Measurements from ENCODE around the gene EPHB1.

EPHB1 gene

DNA sequence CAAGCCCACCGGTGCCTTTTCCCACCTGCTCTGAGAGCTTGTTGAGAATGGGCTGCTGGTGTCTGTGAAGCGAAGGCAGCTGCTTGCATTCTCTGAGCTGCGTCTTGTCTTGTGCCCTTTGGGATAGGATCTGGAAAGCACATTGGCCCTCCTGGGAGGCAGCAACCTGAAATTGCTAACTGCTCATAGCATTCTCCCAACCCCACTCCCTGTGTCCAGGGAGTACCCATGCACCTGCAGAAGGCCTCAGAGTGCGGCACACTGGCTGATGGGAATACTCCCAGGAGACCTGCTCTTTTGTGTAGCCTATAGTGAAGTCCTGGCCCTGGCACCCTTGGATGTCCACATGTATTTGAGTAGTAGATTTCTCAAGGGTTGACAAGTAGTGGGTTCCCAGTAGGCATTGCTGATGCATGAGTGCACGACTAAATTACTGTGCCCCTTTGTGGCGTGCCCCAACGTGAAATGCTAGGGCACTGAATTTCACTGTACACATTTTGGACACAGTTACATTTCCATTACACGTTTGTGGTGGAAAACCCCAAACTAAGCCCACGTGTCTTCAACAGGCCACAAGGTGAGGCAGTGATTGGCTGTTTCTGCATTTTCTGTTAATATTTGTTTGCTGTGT is 3.7 kb downstream of the EPHB1 start:
- no peak overlapping the region for H3K4me3 ChIP-seq (ENCODE audit: control insufficient read depth, low read depth, low read length)
- DNase-seq (ENCODE audit: low read depth): no peak
- TF ChIP-seq, protein P1, sequence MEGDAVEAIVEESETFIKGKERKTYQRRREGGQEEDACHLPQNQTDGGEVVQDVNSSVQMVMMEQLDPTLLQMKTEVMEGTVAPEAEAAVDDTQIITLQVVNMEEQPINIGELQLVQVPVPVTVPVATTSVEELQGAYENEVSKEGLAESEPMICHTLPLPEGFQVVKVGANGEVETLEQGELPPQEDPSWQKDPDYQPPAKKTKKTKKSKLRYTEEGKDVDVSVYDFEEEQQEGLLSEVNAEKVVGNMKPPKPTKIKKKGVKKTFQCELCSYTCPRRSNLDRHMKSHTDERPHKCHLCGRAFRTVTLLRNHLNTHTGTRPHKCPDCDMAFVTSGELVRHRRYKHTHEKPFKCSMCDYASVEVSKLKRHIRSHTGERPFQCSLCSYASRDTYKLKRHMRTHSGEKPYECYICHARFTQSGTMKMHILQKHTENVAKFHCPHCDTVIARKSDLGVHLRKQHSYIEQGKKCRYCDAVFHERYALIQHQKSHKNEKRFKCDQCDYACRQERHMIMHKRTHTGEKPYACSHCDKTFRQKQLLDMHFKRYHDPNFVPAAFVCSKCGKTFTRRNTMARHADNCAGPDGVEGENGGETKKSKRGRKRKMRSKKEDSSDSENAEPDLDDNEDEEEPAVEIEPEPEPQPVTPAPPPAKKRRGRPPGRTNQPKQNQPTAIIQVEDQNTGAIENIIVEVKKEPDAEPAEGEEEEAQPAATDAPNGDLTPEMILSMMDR (conservative IDR thresholded peaks at IDR 0.05; ENCODE audit: control insufficient read depth, insufficient read depth, low read depth, low read length): no peak

DNA sequence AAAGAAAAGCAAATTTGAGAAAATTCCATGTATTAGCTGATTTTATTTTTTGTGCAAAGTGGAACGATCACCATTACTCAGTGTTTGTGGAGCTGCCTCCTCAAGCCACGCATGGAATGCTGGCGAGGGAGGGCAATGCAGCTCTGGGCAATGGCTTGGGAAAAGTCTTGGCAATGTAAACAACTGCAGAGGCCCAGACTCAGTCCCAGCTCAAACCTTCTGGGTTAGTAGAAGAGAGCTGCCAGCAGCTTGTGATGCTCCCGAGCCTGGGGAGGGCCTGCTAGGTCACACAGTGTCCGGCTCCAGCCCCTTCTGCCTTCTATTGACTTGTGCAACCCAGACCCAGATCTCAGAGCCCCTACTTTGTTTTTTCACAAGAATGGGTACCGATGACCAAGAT is 4.3 kb downstream of the EPHB1 start:
- DNase-seq (ENCODE audit: low read depth): no peak
- no peak overlapping the region for H3K4me3 ChIP-seq (ENCODE audit: control insufficient read depth, low read depth, low read length)
- TF ChIP-seq, protein P1 (conservative IDR thresholded peaks at IDR 0.05; ENCODE audit: control insufficient read depth, insufficient read depth, low read depth, low read length): no peak

DNA sequence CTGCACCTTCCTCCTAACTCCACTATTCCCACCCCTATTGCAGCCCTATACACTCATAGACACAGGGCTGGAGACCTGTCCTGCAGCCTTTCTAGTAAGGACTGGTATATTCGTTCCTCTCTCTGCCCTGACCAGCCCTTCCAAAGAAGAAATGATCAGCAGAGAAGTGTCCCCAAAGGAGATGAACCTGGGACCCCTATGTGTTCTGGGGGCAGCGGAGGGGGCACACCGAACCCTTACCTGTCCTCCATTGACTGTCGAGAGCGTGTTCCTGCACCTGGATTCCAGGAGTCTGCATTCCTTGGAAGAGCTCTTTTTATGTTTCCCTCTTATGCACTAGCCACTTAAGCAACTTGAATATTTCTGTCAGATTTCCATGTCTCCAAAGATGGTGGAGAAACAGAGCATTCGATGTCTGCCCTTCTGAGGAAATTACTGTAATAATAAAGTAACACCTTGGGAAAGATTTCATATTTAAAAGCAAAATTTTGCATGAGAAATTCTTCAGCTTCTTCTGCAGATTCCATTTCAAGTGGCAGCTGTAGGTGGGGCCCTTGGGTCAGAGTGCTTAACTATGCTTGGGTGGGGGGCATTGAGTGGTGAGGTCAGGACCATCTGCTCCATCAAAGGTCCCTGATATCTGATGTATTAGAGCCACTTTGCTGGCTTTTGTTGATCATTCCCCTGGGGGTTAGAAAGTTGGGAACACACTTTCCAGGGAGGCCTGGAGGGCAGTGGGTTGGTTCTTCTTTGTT is 6.3 kb downstream of the EPHB1 start:
- H3K4me3 ChIP-seq (ENCODE audit: control insufficient read depth, low read depth, low read length): no peak overlapping the region
- TF ChIP-seq, protein P1 (conservative IDR thresholded peaks at IDR 0.05; ENCODE audit: control insufficient read depth, insufficient read depth, low read depth, low read length): no peak
- DNase-seq (ENCODE audit: low read depth): no peak

DNA sequence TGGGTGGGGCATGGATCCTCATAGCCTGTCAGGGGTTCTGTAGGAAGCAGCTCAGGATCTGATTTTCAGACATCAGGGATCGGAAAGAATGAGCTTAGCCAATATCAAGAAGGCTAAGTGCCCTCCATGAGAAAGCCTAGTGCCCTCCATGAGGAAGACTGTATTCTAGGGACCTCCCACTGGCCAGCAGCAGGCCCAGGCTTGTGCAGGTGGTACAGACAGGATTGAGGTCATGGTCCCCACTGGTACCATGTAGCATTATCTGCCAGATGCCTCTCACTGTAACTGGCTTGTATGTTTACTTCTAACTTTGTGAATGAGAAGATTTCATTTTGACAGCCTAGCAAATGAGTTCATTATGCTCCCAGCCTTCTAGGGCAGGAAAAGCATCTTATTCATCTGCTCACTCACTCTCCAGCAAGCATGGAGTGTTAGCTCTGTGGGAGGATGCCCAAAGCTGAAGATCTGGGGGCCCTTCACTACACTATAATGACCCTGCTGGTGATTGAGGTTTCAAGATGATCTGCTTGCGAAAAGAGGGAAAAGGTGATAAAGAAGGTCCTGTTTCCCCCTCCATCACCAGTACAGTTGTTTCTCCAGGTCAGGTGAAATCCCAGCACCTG is 7.5 kb downstream of the EPHB1 start:
- TF ChIP-seq, protein P1 (conservative IDR thresholded peaks at IDR 0.05; ENCODE audit: control insufficient read depth, insufficient read depth, low read depth, low read length): no peak
- no peak for DNase-seq (ENCODE audit: low read depth)

DNA sequence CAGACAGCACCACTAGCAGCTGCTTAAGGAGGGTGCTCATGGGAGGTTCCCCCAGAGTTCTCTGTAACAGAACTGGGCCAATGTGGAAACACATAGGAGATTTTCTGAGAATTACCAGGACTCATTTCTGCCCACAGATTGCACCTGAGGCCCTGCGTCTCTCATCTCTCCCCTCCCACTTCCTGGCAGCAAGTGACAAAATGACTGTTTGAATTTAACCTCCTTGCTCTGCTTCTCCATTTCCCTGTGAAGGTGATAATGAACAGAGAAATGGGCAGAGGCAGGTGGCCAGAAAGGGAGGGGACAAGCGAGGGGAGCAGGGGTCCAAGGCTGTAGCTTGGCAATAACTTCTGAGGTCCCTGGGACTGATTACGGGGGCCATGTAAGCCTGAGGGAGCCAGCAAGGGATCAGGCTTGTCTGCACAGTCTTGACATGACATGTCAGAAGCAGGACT is 8.0 kb downstream of the EPHB1 start:
- TF ChIP-seq, protein P1 (conservative IDR thresholded peaks at IDR 0.05; ENCODE audit: control insufficient read depth, insufficient read depth, low read depth, low read length): no peak
- no peak overlapping the region for H3K4me3 ChIP-seq (ENCODE audit: control insufficient read depth, low read depth, low read length)
- no peak for DNase-seq (ENCODE audit: low read depth)

More for the DNA sequence above, 7.5 kb downstream of the EPHB1 start:
- H3K4me3 ChIP-seq (ENCODE audit: control insufficient read depth, low read depth, low read length): no peak overlapping the region

DNA sequence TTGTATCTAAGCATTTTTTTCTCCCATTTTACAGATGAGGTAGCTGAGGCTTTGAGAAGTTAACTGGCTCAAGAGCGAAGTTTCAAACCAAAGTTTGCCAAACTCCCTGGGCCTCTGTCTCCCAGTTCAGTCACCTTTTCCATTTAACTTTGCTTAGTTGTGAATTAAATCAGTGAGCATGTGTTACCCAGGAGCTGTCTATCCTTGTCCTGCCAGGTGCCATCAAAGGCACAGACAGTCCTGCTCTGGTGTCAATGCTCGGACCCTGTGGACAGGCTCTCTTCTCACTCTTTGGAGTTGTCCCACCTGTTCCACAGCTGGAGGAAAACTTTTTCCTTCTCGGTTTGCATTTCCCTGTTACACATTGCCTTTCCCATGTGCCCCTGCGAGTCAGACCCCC is 8.6 kb downstream of the EPHB1 start:
- TF ChIP-seq, protein P1 (conservative IDR thresholded peaks at IDR 0.05; ENCODE audit: control insufficient read depth, insufficient read depth, low read depth, low read length): no peak
- DNase-seq (ENCODE audit: low read depth): no peak
- H3K4me3 ChIP-seq (ENCODE audit: control insufficient read depth, low read depth, low read length): no peak overlapping the region

Data from fibroblast of mammary gland (primary cell).